Activated CD8-positive, alpha-beta memory T cell treated with anti-CD3 and anti-CD28 coated beads for 48 hours (primary cell): Measurements from ENCODE around the gene CTSZ.
"Not testable (repeated sequence)": the region's sequence is repeated elsewhere in the genome, so short reads cannot be mapped to it uniquely, and the experiment has no call there.

Experiments used
- DNase-seq, 3 experiments: peaks; one replicate each; pipeline ENCODE4 v3.0.0-alpha.2; 2020; ENCODE audit warnings: low read depth in 2 of 3, low spot score in 2 of 3

The CTSZ gene

DNA sequence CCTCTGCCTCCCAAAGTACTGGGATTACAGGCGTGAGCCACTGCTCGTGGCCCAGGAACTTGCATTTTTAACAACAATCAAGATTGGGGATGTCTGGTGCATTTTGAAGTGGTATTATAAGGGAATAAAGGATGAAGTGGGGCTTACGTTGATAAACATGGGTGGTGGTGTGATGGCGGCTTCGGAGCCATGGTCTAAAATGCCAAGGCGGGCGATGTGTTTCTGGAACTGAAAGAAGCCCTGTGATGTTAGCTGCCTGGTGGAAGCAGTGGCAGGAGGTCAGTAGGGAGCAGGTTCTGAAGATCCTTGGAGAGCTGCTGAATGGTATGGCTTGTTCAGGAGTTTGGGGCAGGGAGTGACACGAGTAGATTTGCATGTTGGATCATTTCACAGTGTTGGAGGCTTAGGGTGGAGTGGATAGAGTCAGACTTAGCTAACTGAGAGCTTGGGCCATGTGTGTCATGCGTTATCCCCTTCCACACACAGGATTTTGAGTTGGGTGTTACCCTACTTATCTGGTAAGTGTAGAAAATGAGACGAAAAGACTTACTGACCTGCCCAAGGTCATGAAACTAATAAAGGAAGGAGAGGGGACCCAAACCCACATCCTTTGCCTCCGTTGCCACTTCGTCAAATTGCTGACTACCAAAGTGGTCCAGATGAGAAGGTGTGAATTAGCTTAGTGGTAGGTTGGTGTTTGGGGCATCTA lies 24.5 kb downstream of the CTSZ start:
- DNase-seq = no peak

DNA sequence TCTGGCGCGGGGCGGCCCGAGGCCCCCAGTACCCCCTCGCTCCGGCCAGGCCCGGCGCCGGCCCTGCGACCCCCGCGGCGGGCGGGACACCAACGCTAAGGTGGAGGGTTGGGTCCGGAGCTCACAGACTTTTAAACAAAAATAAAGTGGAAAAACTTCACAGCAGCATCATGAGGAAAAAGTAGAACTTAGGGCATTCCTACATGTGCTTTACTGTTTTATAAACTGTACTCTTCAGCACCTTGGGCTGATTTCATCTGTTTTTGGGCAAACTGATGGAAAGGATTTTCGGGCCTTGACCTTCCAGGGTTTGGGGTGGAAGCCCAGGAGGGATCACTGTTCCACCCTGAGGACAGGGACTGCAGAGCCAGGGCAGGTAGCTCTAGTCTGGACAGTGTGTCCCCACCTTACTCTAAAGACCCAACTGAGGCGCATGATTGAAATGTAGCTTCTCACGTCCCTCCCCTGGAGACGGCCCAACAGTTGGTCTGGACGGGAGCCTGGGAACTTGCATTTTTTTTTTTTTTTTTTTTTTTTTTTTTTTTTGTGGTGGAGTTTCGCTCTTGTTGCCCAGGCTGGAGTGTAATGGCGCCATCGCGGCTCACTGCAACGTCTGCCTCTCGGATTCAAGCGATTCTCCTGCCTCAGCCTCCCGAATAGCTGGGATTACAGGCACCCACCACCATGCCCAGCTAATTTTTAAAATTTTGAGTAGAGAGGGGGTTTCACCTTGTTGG lies 25.3 kb downstream of the CTSZ start:
- DNase-seq = no peak

DNA sequence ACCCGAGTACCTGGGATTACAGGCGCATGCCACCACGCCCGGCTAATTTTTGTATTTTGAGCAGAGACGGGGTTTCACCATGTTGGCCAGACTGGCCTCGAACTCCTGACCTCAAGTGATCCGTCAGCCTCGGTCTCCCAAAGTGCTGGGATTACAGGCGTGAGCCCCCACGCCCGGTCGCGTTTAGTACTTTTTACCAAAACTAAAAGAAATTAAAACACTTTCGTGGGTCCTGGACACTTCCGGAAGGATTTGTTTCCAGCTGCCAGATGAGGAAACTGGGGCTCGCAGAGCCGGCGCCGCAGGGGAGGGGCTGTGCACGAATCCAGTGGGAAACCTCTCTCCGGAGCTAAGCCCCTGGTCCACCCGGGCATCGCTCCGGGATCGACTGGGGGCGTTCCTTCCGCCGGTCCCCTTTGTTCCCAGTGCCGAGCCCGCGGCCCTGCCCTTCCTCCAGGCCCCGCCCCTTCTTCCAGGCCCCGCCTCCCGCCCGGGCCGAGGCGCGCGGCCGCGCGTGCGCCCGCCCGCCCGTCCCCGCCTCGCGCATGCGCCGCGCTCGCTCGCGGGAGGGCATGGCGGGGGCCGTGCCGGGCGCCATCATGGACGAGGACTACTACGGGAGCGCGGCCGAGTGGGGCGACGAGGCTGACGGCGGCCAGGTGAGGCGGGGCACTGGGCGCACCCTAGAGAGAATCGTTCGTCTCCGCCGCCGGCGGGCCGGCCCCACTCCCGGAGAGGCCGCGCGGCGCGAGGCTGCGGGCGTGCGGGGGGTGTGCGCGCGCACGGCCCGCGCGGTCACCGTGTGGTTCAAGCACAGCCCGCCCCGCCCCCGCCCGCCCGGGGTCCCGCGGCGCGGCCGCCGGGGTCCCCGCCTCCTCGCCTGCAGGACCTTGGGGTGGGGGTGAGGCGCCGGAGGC lies 26.1 kb downstream of the CTSZ start, which contains the start of gene NELFCD:
Gene NELFCD, plus strand, starts transcription at position 546 of the 917 bp plus-strand sequence. Its CDS starts 54 bp downstream, at position 600.
- peak; percentile 76 to 85 (median 80) for DNase-seq

DNA sequence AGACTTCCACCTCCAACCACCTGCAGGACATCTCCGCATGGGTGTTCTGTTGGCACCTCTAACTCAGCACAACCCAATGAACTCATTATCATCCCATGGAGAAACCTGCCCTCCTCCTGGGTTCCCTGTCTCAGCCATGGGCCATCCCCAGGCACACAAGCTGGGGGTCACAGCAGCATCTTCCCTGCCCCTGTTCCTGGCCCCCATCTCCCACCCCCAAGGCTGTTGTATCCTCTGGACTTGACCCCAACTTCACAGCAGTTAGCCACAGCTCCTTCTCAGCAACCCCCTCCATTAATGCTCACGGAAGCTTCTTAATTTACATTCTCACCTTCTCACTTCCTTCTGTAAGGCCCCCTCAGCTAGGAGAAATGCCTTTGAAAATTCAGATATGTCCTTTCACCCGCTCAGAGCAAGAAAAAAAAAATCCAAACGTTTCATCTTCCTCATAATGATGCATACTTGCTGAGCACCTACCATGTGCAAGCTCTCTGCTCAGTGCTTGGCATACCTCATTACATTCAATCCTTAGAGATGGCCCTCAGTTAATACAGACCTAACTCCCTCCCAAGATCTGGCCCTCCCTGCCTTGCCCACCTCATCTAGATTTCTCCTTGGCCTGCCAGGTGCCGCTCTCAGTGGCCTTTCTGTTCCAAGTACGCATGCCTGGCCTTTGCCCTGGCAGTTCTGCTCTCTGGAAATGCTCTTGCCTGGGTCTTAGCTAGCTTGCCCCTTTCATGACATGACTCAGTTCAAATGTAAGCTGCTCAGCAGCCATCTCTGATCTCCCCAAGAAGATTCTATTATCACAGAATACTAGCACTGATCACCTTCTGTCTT lies 28.5 kb downstream of the CTSZ start:
- no peak for DNase-seq

DNA sequence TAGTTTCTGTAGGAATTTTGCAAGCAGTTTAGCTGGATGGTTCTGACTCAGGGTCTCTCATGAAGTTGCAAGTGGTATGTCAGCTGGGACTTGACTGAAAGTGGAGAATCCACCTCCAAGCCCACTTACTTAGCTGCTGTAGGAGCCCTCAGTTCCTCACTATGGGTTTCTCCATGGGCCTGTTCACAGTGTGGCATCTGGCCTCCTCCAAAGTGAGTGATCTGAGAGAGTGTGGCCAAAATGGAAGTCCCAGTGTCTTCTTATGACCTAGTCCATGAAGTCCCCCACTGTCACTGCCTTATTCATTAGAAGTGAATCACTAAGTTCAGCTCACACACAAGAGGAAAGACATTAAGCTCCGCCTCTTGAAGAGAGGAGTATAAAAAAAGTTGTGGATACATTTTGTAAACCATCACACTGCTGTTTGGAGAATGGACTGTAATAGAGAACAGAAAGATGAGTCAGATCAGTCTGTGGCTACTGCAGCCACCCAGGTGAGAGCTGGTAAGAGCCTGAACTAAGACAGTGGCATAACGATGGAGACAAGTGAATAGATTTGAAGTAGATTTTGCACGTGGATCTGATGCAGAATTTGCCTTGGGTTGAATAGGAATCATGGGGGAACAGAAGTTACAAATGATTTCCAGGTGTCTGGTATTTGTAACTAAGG lies 30.9 kb downstream of the CTSZ start:
- no peak for DNase-seq

DNA sequence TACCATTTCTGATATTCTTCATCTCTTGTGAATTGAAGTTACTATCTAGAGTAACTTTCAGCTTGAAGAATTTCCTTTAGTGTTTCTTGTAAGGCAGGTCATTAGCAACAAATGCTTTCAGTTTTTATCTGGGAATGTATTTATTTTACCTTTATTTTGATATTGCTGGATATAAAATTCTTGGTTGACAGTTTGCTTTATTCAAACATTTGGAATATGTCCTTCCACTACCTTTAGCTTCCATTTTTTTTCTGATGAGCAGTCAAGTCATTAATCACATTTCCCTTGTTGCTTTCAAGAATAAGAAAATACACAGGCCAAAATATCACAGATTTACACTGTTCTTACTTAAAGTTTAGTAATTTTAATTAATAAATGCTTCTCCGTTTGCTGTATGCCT lies 31.7 kb downstream of the CTSZ start:
- no peak for DNase-seq

DNA sequence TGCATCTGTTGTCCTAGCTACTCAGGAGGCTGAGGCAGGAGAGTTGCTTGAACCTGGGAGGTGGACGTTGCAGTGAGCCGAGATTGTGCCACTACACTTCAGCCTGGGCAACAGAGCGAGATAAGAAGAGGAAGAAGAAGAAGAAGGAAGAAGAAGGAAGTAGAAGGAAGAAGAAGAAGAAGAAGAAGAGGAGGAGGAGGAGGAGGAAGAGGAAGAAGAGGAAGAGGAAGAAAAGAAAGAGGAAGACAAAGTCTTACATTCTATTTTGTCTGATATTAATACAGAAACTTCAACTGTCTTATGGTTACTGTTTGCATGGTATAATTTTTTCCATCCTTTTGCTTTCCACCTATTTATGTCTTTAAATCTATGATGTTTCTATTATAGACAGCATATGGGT lies 33.2 kb downstream of the CTSZ start:
- no peak for DNase-seq

DNA sequence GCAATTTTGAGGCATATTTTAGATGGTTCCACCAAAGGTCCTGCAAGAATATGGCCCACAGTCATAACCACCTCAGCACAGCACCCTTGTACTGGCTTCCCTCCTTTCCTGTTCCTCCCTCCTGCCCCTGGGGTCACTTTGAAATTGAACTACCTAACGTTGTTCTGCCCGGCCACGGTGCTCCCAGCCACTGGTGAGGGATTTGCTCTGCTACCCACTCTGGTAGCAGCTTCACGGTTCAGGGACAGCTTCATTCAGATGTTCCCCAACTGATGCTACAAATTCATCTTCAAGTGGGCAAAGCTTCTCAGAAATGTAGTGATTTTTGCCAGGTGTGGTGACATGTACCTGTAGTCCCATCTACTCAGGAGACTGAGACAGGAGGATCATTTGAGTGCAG lies 33.9 kb downstream of the CTSZ start:
- DNase-seq = no peak

DNA sequence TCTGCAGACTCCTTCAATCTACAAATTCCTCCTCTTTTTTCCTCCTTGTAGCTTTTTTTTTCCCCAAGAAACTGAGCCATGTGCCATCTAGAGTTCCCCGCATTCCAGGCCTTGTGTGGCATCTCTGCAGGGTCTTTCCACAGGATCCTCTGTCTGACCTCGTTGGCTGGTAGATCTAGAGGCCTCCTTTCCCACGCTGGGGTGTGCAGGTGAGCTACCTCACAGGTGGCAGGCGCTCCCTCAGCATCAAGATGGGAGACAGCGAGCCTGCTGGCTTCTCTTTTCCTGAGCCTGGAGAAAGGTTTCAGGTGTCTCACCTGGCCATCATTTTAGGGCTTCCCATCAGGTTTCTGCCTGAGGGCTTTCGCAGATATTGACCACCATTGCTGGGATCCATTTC lies 35.6 kb downstream of the CTSZ start:
- DNase-seq = no peak

DNA sequence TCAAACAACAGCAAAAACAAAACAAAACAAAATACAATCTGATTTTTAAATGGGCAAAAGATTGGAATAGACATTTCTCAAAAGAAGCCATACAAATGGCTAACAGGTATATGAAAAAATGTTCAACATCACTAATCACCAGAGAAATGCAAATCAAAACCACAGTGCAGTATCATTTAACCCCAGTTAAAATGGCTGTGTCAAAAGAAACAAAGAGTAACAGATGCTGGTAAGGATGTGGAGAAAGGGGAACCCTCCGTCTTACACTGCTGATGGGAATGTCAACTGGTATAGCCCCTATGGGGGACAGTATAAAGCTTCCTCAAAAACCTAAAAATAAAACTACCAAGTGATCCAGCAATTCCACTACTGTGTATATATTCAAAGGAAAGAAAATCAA lies 36.9 kb downstream of the CTSZ start:
- no peak for DNase-seq

DNA sequence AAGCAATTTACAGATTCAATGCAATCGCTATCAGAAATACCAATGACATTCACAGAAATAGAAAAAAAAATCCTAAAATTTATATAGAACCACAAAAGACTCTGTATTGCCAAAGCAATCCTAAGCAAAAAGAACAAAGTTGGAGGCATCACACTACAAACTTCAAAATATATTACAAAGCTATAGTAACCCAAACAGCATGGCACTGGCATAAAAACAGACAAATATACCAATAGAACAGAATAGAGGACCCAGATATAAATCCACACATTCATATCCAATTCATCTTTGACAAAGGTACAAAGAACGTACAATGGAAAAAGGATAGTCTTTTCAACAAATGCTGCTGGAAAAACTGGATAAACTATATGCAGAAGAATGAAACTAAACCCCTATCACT lies 37.6 kb downstream of the CTSZ start:
- DNase-seq = no peak

DNA sequence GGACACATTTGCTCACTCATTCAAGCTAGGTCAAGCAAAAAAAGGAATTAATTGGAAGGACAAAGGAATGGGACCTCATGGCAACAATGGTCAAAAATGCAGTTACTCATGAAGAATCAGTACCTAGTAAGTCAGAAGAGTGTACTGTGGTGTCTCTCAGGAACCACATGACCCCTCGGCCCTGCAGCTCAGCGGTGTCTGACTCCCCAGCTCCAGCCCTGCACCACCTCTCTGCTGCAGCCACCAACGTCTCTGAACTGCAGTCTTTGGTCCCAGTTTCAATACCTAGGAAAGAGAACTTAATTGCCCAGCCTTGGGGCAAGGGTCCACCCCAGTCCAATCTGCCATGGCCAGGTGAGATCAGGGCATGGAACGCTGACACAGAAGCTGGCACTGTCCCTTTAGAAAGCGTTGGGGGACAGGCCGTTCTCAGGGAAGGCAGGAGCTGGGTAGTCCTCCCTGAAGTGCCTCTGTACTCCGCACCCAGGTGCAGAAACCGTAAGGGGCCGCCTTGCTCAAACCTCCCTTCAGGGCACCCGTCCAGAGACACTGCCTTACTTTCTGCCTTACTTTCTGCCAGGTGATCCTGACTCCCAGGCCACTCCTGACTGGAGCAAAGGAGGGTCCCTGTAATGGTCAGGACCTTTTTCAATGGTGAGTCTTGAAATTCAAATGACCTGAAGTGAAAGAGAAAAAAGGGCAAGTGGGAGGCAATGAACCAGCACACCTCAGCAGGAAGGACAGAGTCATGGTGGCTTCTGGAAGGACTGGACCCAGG lies 39.2 kb downstream of the CTSZ start:
- no peak for DNase-seq

DNA sequence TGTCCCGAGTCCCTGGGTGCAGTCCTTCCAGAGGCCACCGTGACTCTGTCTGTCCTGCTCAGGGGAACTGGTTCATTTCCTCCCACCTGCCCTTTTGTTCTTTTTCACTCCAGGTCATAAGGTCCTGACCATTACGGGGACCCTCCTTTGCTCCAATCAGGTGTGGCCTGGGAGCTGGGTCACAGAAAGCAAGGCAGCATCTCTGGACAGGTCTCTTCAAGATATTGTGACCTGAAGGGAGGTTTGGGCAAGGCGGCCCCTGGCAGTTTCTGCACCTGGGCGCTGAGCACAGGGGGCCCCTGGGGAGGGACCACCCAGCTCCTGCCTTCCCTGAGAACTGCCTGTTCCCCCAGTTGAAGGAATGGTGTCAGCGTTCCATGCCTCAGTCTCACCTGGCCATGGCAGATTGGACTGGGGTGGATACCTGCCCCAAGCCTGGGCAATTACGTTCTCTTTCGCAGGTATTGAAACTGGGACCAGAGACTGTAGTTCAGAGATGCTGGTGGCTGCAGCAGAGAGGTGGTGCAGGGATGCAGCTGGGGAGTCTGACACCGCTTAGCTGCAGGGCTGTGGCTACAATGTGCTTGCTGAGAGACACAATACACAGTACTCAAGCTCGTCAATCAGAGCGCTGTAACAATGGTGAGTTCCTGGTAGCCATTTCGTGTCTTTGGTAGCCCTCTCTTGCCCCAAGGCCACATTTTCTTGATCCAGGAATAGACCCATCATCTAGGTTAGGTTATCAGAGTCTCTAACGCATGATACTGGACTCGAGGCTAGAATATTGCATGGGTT lies 41.6 kb downstream of the CTSZ start:
- no peak for DNase-seq

DNA sequence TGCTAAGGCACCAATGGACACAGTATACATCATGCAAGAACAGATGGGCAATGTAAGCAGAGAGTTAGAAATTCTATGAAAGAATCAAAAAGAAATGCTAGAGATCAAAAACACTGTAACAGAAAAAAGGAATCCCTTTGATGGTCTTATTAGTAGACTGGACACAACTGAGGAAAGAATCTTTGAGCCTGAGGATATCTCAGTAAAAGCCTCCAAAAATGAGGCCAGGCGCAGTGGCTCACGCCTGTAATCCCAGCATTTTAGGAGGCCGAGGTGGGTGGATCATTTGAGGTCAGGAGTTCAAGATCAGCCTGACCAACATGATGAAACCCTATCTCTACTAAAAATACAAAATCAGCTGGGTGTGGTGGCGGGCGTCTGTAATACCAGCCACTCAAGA lies 43.1 kb downstream of the CTSZ start:
- DNase-seq = not testable (repeated sequence)

DNA sequence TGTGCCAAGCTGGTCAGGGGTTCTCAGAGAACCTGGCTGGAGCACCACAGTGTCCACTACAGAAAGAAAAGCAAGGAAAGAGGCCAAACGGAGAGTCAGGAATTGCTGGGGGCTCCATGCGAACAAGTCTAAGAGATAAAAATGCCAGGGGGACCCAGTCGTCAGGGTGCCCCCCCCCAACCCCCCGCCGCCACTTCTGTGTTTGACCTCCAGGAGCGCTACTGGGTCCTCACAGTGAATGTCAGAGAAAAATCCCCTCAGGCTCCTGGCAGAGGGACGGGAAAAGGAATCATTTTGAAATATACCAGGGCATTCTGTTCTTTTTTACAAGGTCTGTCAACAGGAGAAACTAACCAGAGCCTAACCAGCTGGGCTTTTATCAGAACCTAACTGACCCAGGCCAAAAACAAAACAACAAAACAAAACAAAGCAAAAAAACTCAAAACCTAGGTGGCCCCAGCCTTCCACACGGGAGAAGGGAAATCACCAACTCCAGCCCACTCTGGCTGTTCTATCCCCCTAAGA lies 43.9 kb downstream of the CTSZ start:
- DNase-seq = no peak

DNA sequence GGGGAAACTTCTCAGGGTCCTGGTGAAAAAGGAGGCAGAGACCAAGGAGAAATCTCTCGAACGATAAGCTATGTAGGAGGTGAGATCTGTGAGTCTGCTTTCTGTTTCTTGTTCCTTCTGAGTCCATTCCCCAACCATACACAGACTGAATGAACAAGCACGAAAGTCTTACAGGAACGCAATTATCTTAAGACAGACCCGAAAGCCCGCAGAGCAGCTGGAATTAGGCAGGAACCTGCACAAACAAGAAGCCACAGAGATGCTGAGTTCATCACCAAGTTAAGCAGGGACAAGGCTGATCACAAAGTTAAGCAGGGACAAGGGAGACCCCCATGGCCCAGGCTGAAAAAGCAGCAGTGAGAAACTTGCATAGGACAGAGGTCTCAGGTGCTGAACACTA lies 47.4 kb downstream of the CTSZ start:
- DNase-seq = no peak

DNA sequence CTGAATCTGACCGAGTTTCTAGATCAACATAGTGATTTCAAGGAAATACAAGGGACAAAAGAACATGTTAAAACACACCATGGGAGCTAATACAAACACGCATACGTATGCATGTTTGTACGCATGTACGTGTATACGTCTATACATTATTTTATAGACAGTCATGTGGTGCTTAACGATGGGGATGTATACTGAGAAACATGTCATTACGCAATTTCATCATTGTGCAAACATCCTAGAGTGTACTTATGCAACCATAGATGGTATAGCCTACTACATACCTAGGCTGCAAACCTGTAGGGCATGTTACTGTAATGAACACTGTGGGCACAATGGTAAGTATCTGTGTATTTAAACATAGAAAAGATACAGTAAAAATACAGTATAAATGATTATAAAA lies 51.0 kb downstream of the CTSZ start:
- DNase-seq = no peak

DNA sequence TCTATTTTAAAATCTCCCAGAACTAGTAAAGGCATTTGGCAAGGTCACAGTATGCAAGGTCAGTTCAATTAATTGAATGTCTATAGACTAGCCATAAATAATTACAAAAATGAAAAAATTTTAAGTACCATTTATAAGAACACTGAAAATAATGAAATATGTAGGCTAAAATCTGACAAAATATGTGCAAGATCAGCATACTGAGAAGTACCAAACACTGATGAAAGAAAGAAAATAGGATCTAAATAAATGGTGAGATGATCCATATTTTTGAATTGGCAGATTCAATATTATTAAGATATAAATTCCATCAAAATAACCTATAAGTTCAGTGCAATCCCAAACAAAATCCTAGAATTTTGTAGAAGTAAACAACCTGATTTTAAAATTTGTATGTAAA lies 54.0 kb downstream of the CTSZ start:
- DNase-seq = no peak
